ENCODE data around the gene HRC. TPM values are rescaled to one million over a fixed set of nuclear protein-coding genes. Genes with fewer than 3 reads are reported as not detected.

Gene HRC
- total RNA-seq, 3 donors from 2014 or later: 0.73 to 1.9 (median 1.2) TPM

- ATAC-seq: no peak
- no peaks in the 10 kb centered on the region for H3K4me1 ChIP-seq (ENCODE audit: low read depth)
- no peaks in the 10 kb centered on the region for H3K9me3 ChIP-seq
- no peak for TF ChIP-seq CTCF (IDR thresholded peaks at IDR 0.05)
- DNase-seq: no peak
- intact Hi-C loops (cut with DNase I, micrococcal nuclease): no loop called here
- no peak overlapping the region for H3K4me3 ChIP-seq
- H3K36me3 ChIP-seq (ENCODE audit: low read depth): no peaks in the 10 kb centered on the region
These were observed 47.4 kb downstream of the HRC start for GRCh38 chr19:49107625-49108459.

- TF ChIP-seq CTCF (IDR thresholded peaks at IDR 0.05): peak; percentile 51
- ATAC-seq: peak; percentile 71
- no peaks in the 10 kb centered on the region for H3K4me1 ChIP-seq (ENCODE audit: low read depth)
- DNase-seq: peak in 2 of 3 donors; percentile 78 to 80
- peaks cover 3% of the 10 kb centered on the region for H3K36me3 ChIP-seq (ENCODE audit: low read depth)
- H3K9me3 ChIP-seq: no peaks in the 10 kb centered on the region
- no peak overlapping the region for H3K4me3 ChIP-seq
- intact Hi-C loops (cut with DNase I, micrococcal nuclease): no loop called here
These were observed 48.5 kb downstream of the HRC start for GRCh38 chr19:49106648-49107135.

- Histone ChIP-seq H3K36me3 (ENCODE audit: low read depth) (peaks cover 3% of the 10 kb centered on the region), H3K9me3 (no peaks in the 10 kb centered on the region), H3K4me3 (no peak overlapping the region), H3K4me1 (ENCODE audit: low read depth) (no peaks in the 10 kb centered on the region)
- DNase-seq (no peak), ATAC-seq (no peak)
- TF ChIP-seq CTCF (IDR thresholded peaks at IDR 0.05): no peak
- intact Hi-C loops (cut with DNase I, micrococcal nuclease): no loop called here
These were observed 50.8 kb downstream of the HRC start for GRCh38 chr19:49104229-49104864.

GRCh38 chr19:49103331-49104085 lies 51.7 kb downstream of the HRC start:
- Histone ChIP-seq H3K4me1 (ENCODE audit: low read depth) (no peaks in the 10 kb centered on the region), H3K36me3 (ENCODE audit: low read depth) (peaks cover 3% of the 10 kb centered on the region), H3K9me3 (no peaks in the 10 kb centered on the region), H3K4me3 (no peak overlapping the region)
- intact Hi-C loops (cut with DNase I, micrococcal nuclease): no loop called here
- DNase-seq (no peak), ATAC-seq (no peak)
- no peak for TF ChIP-seq CTCF (IDR thresholded peaks at IDR 0.05)

DNA sequence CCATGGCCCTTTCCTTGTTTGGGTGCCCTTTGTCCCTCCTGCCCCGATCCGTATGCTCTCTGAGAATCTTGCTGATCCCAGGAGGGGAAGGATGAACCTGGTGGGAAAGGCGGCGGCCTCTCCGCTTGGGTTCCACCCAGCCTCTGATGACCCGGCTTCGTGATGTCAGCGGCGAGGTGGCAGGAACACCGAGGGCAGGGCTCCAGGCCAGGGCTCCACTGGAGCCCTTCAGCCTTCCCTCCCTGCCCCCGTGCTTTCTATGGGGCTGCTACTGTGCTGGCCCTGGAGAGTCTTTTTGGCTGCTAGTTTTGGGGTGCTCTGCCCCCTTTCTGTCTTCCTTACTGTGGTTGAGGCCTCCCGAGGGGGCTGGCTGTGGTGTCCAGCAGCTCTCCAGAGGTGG lies 52.9 kb downstream of the HRC start:
- intact Hi-C loops (cut with DNase I, micrococcal nuclease): no loop called here

More for the DNA sequence above, 52.9 kb downstream of the HRC start:
- DNase-seq (no peak), ATAC-seq (no peak)
- no peak for TF ChIP-seq CTCF (IDR thresholded peaks at IDR 0.05)
- Histone ChIP-seq H3K36me3 (ENCODE audit: low read depth) (peaks cover 3% of the 10 kb centered on the region), H3K4me3 (no peak overlapping the region), H3K9me3 (no peaks in the 10 kb centered on the region), H3K4me1 (ENCODE audit: low read depth) (no peaks in the 10 kb centered on the region)

Other genes starting within 250 kb of the HRC start
- under 1 TPM in 1 of 3 donors, not detected in 2; 0.52 TPM for gene DHDH, start 221.7 kb downstream of the HRC start, total RNA-seq
- 100 to 1,000 TPM in 2 of 3 donors, 10 to 100 TPM in 1; 90.2 to 128 (median 125) TPM for gene BAX, start 200.5 kb downstream of the HRC start, total RNA-seq
- gene FTL, start 190.1 kb downstream of the HRC start, total RNA-seq: 1,000 to 10,000 TPM; 1,659 to 1,792 (median 1,691) TPM
- gene GYS1, start 162.1 kb downstream of the HRC start, total RNA-seq: 10 to 100 TPM; 40.1 to 49.3 (median 40.2) TPM
- 10 to 100 TPM; 47.4 to 68.8 (median 57.3) TPM for gene RUVBL2, start 161.5 kb downstream of the HRC start, total RNA-seq
- under 1 TPM in 1 of 3 donors, not detected in 2; 0.65 TPM for gene LHB, start 138.3 kb downstream of the HRC start, total RNA-seq
- not detected for gene CGB3, start 131.1 kb downstream of the HRC start, total RNA-seq
- gene CGB2, start 123.5 kb downstream of the HRC start, total RNA-seq: not detected
- gene CGB1, start 118.5 kb downstream of the HRC start, total RNA-seq: not detected
- not detected for gene CGB5, start 111.5 kb downstream of the HRC start, total RNA-seq
- not detected for gene CGB8, start 106.3 kb downstream of the HRC start, total RNA-seq
- not detected for gene CGB7, start 97.6 kb downstream of the HRC start, total RNA-seq
- gene NTF4, start 90.6 kb downstream of the HRC start, total RNA-seq: not detected
- gene KCNA7, start 82.7 kb downstream of the HRC start, total RNA-seq: not detected
- 100 to 1,000 TPM; 136 to 257 (median 200) TPM for gene SNRNP70, start 69.9 kb downstream of the HRC start, total RNA-seq
- gene LIN7B, start 41.0 kb downstream of the HRC start, total RNA-seq: 10 to 100 TPM in 2 of 3 donors, 1 to 10 TPM in 1; 7.2 to 20.4 (median 11.7) TPM
- 1 to 10 TPM; 1.8 to 3.2 (median 2.1) TPM for gene C19orf73, start 36.3 kb downstream of the HRC start, total RNA-seq
- 10 to 100 TPM; 15.1 to 21.4 (median 19.6) TPM for gene PPFIA3, start 35.9 kb downstream of the HRC start, total RNA-seq
- gene TRPM4, start 2.4 kb upstream of the HRC start, total RNA-seq: 100 to 1,000 TPM; 182 to 398 (median 274) TPM
- gene SLC6A16, start 169.8 kb upstream of the HRC start, total RNA-seq: 1 to 10 TPM in 1 of 3 donors, under 1 TPM in 2; 0.36 to 3.7 (median 0.52) TPM
- gene CD37, start 180.0 kb upstream of the HRC start, total RNA-seq: 10 to 100 TPM in 2 of 3 donors, 1 to 10 TPM in 1; 5.6 to 11.2 (median 10.1) TPM
- 10 to 100 TPM in 2 of 3 donors, 1 to 10 TPM in 1; 9.8 to 64.0 (median 21.8) TPM for gene TEAD2, start 207.0 kb upstream of the HRC start, total RNA-seq
- under 1 TPM in 1 of 3 donors, not detected in 2; 0.44 TPM for gene DKKL1, start 208.5 kb upstream of the HRC start, total RNA-seq
- not detected for gene KASH5, start 232.9 kb upstream of the HRC start, total RNA-seq

All from mucosa of descending colon (tissue), 3 donors.